Mesenchymal stem cell (in vitro differentiated cells and primary cell): ENCODE data around the gene ANHX.

Experiments used
- DNase-seq: peaks from one replicate; pipeline ENCODE4 v3.0.0-alpha.2; 2013
- H2AFZ ChIP-seq: one replicate; pipeline ENCODE4 v1.6.1; 2013; ENCODE audit warnings: low read depth, mild to moderate bottlenecking, control low read depth, inconsistent platforms, low read length, moderate library complexity
- H2AK5ac ChIP-seq: 2 replicates; pipeline ENCODE4 v1.6.1; 2013; ENCODE audit warnings: low read length, moderate library complexity, mild to moderate bottlenecking, inconsistent platforms; ENCODE audit not compliant: severe bottlenecking
- H2BK120ac ChIP-seq: one replicate; pipeline ENCODE4 v1.6.1; 2013; ENCODE audit warnings: low read depth, mild to moderate bottlenecking, inconsistent platforms, low read length, moderate library complexity
- H2BK12ac ChIP-seq, 2 experiments: one replicate each; pipeline ENCODE4 v1.6.1; 2013; ENCODE audit warnings: inconsistent platforms in 2 of 2, low read length in 2 of 2, mild to moderate bottlenecking in 2 of 2, moderate library complexity in 2 of 2, control low read depth in 1 of 2
- H2BK15ac ChIP-seq: one replicate; pipeline ENCODE4 v1.6.1; 2013; ENCODE audit warnings: mild to moderate bottlenecking, low read depth, inconsistent platforms; ENCODE audit not compliant: poor library complexity, severe bottlenecking
- H2BK5ac ChIP-seq: 2 replicates; pipeline ENCODE4 v1.6.1; 2013; ENCODE audit warnings: low read depth, mild to moderate bottlenecking, low read length, control low read depth, inconsistent platforms; ENCODE audit not compliant: poor library complexity, severe bottlenecking
- H3K14ac ChIP-seq, 2 experiments: one replicate each; pipeline ENCODE4 v1.6.1; 2013; ENCODE audit warnings: inconsistent platforms in 2 of 2, low read length in 2 of 2, control low read depth in 1 of 2, mild to moderate bottlenecking in 1 of 2, moderate library complexity in 1 of 2
- H3K18ac ChIP-seq, 2 experiments: one replicate each; pipeline ENCODE4 v1.6.1; 2013; ENCODE audit warnings: inconsistent platforms in 2 of 2, low read length in 2 of 2, control low read depth in 1 of 2, low read depth in 1 of 2, mild to moderate bottlenecking in 1 of 2
- H3K23ac ChIP-seq, 2 experiments: one replicate each; pipeline ENCODE4 v1.6.1; 2013; ENCODE audit warnings: inconsistent platforms in 2 of 2, low read length in 2 of 2, mild to moderate bottlenecking in 2 of 2, moderate library complexity in 2 of 2, control low read depth in 1 of 2
- H3K27ac ChIP-seq: 2 replicates; pipeline ENCODE4 v1.5.1; 2013; ENCODE audit warnings: mild to moderate bottlenecking, moderate library complexity, low read length, control low read depth, inconsistent platforms; ENCODE audit not compliant: poor library complexity, severe bottlenecking
- H3K27me3 ChIP-seq, 2 experiments: 2 replicates each; pipeline versions ENCODE4 v1.6.1 to v1.7.0; 2013; ENCODE audit warnings: low read length in 2 of 2, mild to moderate bottlenecking in 2 of 2, moderate library complexity in 2 of 2, control low read depth in 1 of 2, inconsistent platforms in 1 of 2; ENCODE audit not compliant: control insufficient read depth in 1 of 2, insufficient read depth in 1 of 2
- H3K36me3 ChIP-seq, 2 experiments: 2 replicates each; pipeline versions ENCODE4 v1.6.1 to v1.7.0; 2013; ENCODE audit warnings: low read length in 2 of 2, control low read depth in 1 of 2, inconsistent platforms in 1 of 2, low read depth in 1 of 2, mild to moderate bottlenecking in 1 of 2; ENCODE audit not compliant: insufficient read depth in 2 of 2, control insufficient read depth in 1 of 2
- H3K4ac ChIP-seq, 2 experiments: one replicate each; pipeline ENCODE4 v1.6.1; 2013; ENCODE audit warnings: inconsistent platforms in 2 of 2, low read length in 2 of 2, mild to moderate bottlenecking in 2 of 2, moderate library complexity in 2 of 2, control low read depth in 1 of 2, low read depth in 1 of 2
- H3K4me1 ChIP-seq: 2 replicates; pipeline ENCODE4 v1.6.1; 2013; ENCODE audit warnings: low read depth, low read length, control low read depth; ENCODE audit not compliant: control insufficient read depth, insufficient read depth
- H3K4me2 ChIP-seq: 2 replicates; pipeline ENCODE4 v1.6.1; 2013; ENCODE audit warnings: low read length, mild to moderate bottlenecking, inconsistent platforms; ENCODE audit not compliant: poor library complexity, severe bottlenecking
- H3K4me3 ChIP-seq, 2 experiments: 2 replicates each; pipeline versions ENCODE4 v1.5.1 to v1.7.0; 2013; ENCODE audit warnings: low read length in 2 of 2, mild to moderate bottlenecking in 2 of 2, control low read depth in 1 of 2, low read depth in 1 of 2; ENCODE audit not compliant: insufficient read depth in 1 of 2
- H3K79me1 ChIP-seq: replicated peaks from 2 replicates; pipeline ENCODE4 v1.6.1; 2013; ENCODE audit warnings: mild to moderate bottlenecking, control low read depth, low read length, inconsistent platforms; ENCODE audit not compliant: poor library complexity, severe bottlenecking
- H3K9ac ChIP-seq: 2 replicates; pipeline ENCODE4 v1.7.0; 2013; ENCODE audit warnings: mild to moderate bottlenecking, low read length, moderate library complexity
- H3K9me3 ChIP-seq: 2 replicates; pipeline ENCODE4 v1.7.0; 2013; ENCODE audit warnings: mild to moderate bottlenecking, low read length; ENCODE audit not compliant: control insufficient read depth
- H4K8ac ChIP-seq: one replicate; pipeline ENCODE4 v1.6.1; 2013; ENCODE audit warnings: inconsistent platforms, mild to moderate bottlenecking, low read length, moderate library complexity
- H4K91ac ChIP-seq: one replicate; pipeline ENCODE4 v1.6.1; 2013; ENCODE audit warnings: mild to moderate bottlenecking, low read length, inconsistent platforms
- WGBS: methylation state at CpG from one replicate; pipeline ENCODE4 v1.1.7; 2013; ENCODE audit warnings: mixed read lengths; 5-methylcytosine and 5-hydroxymethylcytosine counted together

The ANHX gene

DNA sequence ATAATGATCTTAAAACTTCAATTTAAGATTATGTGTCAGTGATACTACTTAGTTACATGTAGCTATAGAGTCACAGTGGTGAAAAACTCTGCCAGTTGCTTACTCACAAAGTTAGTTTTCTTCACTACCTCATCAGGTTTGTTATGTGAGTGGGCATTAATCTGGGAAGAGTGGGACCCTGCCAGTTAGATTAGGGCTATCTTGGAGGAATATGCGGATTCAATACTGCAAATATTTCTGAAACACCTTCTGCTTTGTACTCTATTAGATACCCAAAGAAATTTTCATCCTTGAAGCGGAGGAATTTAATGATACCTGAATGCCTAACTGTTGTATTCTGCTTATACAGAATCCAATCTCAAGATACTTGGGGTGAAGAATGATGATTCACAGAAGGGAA, 29.3 kb downstream of the ANHX start:
- Histone ChIP-seq H3K27me3 (no peaks in the 10 kb centered on the region), H4K91ac (no peak overlapping the region)

GRCh38 chr12:133204264-133204603, 31.4 kb downstream of the ANHX start:
- Histone ChIP-seq H2BK5ac (no peak overlapping the region), H2AK5ac (no peak overlapping the region), H2AFZ (no peak overlapping the region), H3K27me3 (no peaks in the 10 kb centered on the region), H3K18ac (no peak overlapping the region), H3K9ac (no peak overlapping the region), H2BK12ac (no peak overlapping the region), H3K4me3 (peak overlapping the region in 1 of 2 experiments; percentile 71), H3K9me3 (peaks cover 89% of the 10 kb centered on the region), H3K27ac (no peak overlapping the region), H3K79me1 (no peaks in the 10 kb centered on the region), H3K4me2 (no peak overlapping the region), H4K8ac (no peak overlapping the region), H3K36me3 (peaks cover 3 to 51% of the 10 kb centered on the region in 2 experiments), H3K4me1 (no peaks in the 10 kb centered on the region), H2BK120ac (no peak overlapping the region), H3K14ac (no peak overlapping the region), H4K91ac (no peak overlapping the region), H3K4ac (no peak overlapping the region), H3K23ac (no peak overlapping the region), H2BK15ac (no peak overlapping the region)
- no CpG with 5 or more reads among the region's 1 CpG for WGBS
- no peak for DNase-seq

More for the DNA sequence above, 29.3 kb downstream of the ANHX start:
- no peak overlapping the region for H3K18ac ChIP-seq
- no peak overlapping the region for H3K23ac ChIP-seq
- peaks cover 3 to 40% of the 10 kb centered on the region in 2 experiments for H3K36me3 ChIP-seq
- H3K9me3 ChIP-seq: peaks cover 99% of the 10 kb centered on the region
- H2BK5ac ChIP-seq: no peak overlapping the region
- H3K4me1 ChIP-seq: no peaks in the 10 kb centered on the region
- no peak overlapping the region for H2BK15ac ChIP-seq
- no peak overlapping the region for H3K27ac ChIP-seq
- H3K4me3 ChIP-seq: peak overlapping the region in 1 of 2 experiments; percentile 73
- no peak overlapping the region for H3K9ac ChIP-seq
- H3K14ac ChIP-seq: no peak overlapping the region
- H4K8ac ChIP-seq: no peak overlapping the region
- H2AK5ac ChIP-seq: no peak overlapping the region
- H3K79me1 ChIP-seq: no peaks in the 10 kb centered on the region
- H2BK120ac ChIP-seq: no peak overlapping the region
- no peak overlapping the region for H3K4ac ChIP-seq
- no peak overlapping the region for H2BK12ac ChIP-seq
- DNase-seq: no peak
- no peak overlapping the region for H2AFZ ChIP-seq
- WGBS: no CpG with 5 or more reads among the region's 2 CpGs
- no peak overlapping the region for H3K4me2 ChIP-seq

DNA sequence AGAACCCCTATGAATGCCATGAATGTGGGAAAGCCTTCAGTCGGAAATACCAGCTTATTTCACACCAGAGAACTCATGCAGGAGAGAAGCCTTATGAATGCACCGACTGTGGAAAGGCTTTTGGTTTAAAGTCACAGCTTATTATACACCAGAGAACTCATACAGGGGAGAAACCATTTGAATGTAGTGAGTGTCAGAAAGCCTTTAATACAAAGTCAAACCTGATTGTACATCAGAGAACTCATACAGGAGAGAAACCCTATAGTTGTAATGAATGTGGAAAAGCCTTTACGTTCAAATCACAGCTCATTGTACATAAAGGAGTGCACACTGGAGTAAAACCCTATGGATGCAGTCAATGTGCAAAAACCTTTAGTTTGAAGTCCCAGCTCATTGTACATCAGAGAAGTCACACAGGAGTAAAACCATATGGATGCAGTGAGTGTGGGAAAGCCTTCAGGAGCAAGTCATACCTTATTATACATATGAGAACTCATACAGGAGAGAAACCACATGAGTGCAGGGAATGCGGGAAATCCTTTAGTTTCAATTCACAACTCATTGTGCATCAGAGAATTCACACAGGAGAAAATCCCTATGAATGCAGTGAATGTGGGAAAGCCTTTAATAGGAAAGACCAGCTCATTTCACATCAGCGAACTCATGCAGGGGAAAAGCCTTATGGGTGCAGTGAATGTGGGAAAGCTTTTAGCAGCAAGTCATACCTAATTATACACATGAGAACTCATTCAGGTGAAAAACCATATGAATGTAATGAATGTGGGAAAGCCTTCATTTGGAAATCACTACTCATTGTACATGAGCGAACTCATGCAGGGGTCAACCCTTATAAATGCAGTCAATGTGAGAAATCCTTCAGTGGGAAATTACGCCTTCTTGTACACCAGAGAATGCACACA, 32.1 kb downstream of the ANHX start:
- H3K4me2 ChIP-seq: no peak overlapping the region
- no peaks in the 10 kb centered on the region for H3K4me1 ChIP-seq
- no peak overlapping the region for H2BK12ac ChIP-seq
- no peak overlapping the region for H2BK120ac ChIP-seq
- H3K36me3 ChIP-seq: peaks cover 3 to 51% of the 10 kb centered on the region in 2 experiments
- 96% methylated on average over 4 of the region's 7 CpGs for whole genome bisulfite sequencing
- H2AFZ ChIP-seq: no peak overlapping the region
- H3K18ac ChIP-seq: no peak overlapping the region
- no peak overlapping the region for H3K9ac ChIP-seq
- H2BK15ac ChIP-seq: no peak overlapping the region
- H4K91ac ChIP-seq: no peak overlapping the region
- no peaks in the 10 kb centered on the region for H3K27me3 ChIP-seq
- H3K14ac ChIP-seq: no peak overlapping the region
- no peaks in the 10 kb centered on the region for H3K79me1 ChIP-seq
- no peak overlapping the region for H3K23ac ChIP-seq
- DNase-seq: no peak
- peaks cover 84% of the 10 kb centered on the region for H3K9me3 ChIP-seq
- no peak overlapping the region for H2BK5ac ChIP-seq
- no peak overlapping the region for H4K8ac ChIP-seq
- no peak overlapping the region for H3K4ac ChIP-seq
- peak overlapping the region in 1 of 2 experiments; percentile 71 for H3K4me3 ChIP-seq
- no peak overlapping the region for H2AK5ac ChIP-seq
- no peak overlapping the region for H3K27ac ChIP-seq

DNA sequence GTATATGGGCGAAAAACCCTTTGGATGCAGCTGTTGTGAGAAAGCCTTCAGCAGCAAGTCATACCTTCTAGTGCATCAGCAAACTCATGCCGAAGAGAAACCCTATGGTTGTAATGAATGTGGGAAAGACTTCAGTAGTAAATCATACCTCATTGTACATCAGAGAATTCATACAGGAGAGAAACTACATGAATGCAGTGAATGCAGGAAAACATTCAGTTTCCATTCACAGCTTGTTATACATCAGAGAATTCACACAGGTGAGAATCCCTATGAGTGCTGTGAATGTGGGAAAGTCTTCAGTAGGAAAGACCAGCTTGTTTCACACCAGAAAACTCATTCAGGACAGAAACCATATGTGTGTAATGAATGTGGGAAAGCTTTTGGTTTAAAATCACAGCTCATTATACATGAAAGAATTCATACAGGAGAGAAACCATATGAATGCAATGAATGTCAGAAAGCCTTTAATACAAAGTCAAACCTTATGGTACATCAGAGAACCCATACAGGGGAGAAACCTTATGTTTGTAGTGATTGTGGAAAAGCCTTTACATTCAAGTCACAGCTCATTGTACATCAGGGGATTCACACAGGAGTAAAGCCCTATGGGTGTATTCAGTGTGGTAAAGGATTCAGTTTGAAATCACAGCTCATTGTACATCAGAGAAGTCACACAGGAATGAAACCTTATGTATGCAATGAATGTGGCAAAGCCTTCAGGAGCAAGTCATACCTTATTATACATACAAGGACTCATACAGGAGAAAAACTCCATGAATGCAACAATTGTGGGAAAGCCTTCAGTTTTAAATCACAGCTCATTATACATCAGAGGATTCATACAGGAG, 33.0 kb downstream of the ANHX start:
- H3K4ac ChIP-seq: no peak overlapping the region
- no peak overlapping the region for H2AFZ ChIP-seq
- no peak overlapping the region for H2BK5ac ChIP-seq
- H4K91ac ChIP-seq: no peak overlapping the region
- H3K18ac ChIP-seq: no peak overlapping the region
- no peak overlapping the region for H2AK5ac ChIP-seq
- DNase-seq: peak; percentile 31
- H2BK120ac ChIP-seq: no peak overlapping the region
- H3K4me3 ChIP-seq: peak overlapping the region in 1 of 2 experiments; percentile 71
- H3K27ac ChIP-seq: no peak overlapping the region
- H2BK15ac ChIP-seq: no peak overlapping the region
- no peaks in the 10 kb centered on the region for H3K4me1 ChIP-seq
- H3K36me3 ChIP-seq: peaks cover 3 to 51% of the 10 kb centered on the region in 2 experiments
- no peak overlapping the region for H3K4me2 ChIP-seq
- no peak overlapping the region for H3K9ac ChIP-seq
- no peak overlapping the region for H3K23ac ChIP-seq
- no peak overlapping the region for H3K14ac ChIP-seq
- no peaks in the 10 kb centered on the region for H3K79me1 ChIP-seq
- H3K27me3 ChIP-seq: no peaks in the 10 kb centered on the region
- H2BK12ac ChIP-seq: no peak overlapping the region
- WGBS: 100% methylated on average over 1 of the region's 2 CpGs
- no peak overlapping the region for H4K8ac ChIP-seq
- H3K9me3 ChIP-seq: peaks cover 75% of the 10 kb centered on the region
